Muscle layer of duodenum (tissue), 2 donors: ENCODE measurements around the gene SMTN.

Experiments
- H3K27ac ChIP-seq: one replicate; pipeline ENCODE4 v1.7.0; 2013; ENCODE audit warnings: mild to moderate bottlenecking, low read length
- H3K27me3 ChIP-seq: one replicate; pipeline ENCODE4 v1.7.0; 2013; ENCODE audit warnings: low read depth, mild to moderate bottlenecking, control low read depth, low read length
- H3K36me3 ChIP-seq, 2 donors: one replicate each; pipeline ENCODE4 v1.7.0; 2013; ENCODE audit warnings: low read length in 2 of 2, control low read depth in 1 of 2, mild to moderate bottlenecking in 1 of 2; ENCODE audit not compliant: insufficient read depth in 2 of 2, control insufficient read depth in 1 of 2
- H3K4me1 ChIP-seq, 2 donors: one replicate each; pipeline ENCODE4 v1.7.0; 2013; ENCODE audit warnings: low read length in 2 of 2, mild to moderate bottlenecking in 2 of 2, control low read depth in 1 of 2, moderate library complexity in 1 of 2; ENCODE audit not compliant: insufficient read depth in 2 of 2, control insufficient read depth in 1 of 2
- H3K4me3 ChIP-seq, 2 donors: one replicate each; pipeline ENCODE4 v1.7.0; 2013; ENCODE audit warnings: low read length in 2 of 2, low read depth in 1 of 2, mild to moderate bottlenecking in 1 of 2
- H3K9me3 ChIP-seq, 2 donors: one replicate each; pipeline ENCODE4 v1.7.0; 2013; ENCODE audit warnings: low read length in 2 of 2, control low read depth in 1 of 2, mild to moderate bottlenecking in 1 of 2; ENCODE audit not compliant: control insufficient read depth in 1 of 2
- donor health status: healthy.

The SMTN gene

DNA sequence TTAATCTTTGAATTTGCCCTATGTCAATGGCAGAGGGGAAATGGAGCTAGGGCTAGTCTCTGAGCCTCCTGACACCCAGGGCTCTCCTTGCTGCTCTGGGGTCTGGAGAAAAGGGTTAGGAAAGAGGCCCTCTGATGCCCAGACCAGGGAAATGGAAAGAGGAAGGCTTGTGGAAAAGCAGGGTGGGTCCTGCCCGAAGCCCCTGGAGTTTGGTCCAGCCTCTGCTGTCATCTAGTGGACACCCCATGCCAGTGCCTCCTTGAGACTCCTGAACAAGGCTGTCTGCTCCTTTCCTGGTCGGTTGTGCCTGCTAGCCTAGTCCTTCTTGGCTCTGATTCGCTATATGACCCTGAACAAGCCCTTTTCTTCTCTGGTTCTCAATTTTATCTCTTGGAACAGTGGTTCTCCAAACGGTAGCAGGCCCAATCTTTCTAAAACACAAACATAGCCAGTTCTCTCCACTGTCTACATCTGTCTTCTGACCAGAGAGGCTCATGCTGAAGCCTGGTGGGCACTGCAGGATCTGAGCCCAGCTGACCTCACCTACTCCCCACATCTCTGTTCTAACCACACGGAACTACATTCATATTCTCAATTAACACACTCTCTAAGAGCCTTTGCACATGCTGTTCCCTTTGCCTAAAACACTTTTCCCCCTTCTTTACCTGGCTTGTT is 68.0 kb downstream of the SMTN start:
- Histone ChIP-seq H3K27ac (peak overlapping the region; percentile 14), H3K4me3 (no peak overlapping the region), H3K4me1 (peaks cover 0 to 7% of the 10 kb centered on the region in 2 donors), H3K27me3 (no peaks in the 10 kb centered on the region), H3K36me3 (no peaks in the 10 kb centered on the region), H3K9me3 (no peaks in the 10 kb centered on the region)

DNA sequence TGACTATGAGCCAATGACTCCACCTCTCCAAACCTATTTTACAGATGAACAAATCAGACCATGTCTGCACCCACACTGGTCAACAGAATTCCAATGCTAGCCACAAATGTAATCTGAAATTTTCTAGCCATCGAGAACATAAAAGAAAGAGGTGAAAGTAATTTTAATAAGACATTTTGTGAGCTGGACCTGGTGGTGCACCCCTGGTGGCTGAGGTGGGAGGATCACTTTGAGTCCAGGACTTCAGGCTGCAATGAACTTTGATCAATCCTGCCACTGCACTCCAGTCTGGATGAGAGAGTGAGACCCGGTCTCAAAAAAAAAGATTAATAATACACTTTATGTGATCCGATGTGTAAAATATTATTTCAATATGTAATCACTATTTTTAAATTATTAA is 69.5 kb downstream of the SMTN start:
- peaks cover 7% of the 10 kb centered on the region in 2 donors for H3K4me1 ChIP-seq
- H3K9me3 ChIP-seq, result no peaks in the 10 kb centered on the region
- H3K36me3 ChIP-seq, result no peaks in the 10 kb centered on the region
- H3K4me3 ChIP-seq, result no peak overlapping the region
- H3K27me3 ChIP-seq, result no peaks in the 10 kb centered on the region
- no peak overlapping the region for H3K27ac ChIP-seq

DNA sequence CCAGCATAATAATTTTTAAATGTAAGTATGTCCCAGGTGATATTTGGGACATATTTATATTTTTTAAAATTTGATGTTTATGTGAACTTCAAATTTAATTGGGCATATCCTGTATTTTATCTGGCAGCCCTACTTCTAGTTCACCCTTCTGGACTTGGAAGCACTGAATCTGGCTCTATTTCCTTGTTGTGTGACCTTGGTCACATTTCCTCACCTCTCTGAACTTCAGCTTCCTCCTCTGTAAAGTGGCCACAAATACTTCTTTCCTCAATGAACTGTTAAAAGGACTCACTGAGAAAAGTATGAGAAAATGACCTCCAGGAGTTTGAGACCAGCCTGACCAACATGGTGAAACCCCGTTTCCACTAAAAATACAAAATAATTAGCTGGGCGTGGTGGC is 70.8 kb downstream of the SMTN start:
- Histone ChIP-seq H3K4me3 (no peak overlapping the region), H3K27me3 (no peaks in the 10 kb centered on the region), H3K36me3 (no peaks in the 10 kb centered on the region), H3K4me1 (peaks cover 7 to 13% of the 10 kb centered on the region in 2 donors), H3K27ac (no peak overlapping the region), H3K9me3 (no peaks in the 10 kb centered on the region)

DNA sequence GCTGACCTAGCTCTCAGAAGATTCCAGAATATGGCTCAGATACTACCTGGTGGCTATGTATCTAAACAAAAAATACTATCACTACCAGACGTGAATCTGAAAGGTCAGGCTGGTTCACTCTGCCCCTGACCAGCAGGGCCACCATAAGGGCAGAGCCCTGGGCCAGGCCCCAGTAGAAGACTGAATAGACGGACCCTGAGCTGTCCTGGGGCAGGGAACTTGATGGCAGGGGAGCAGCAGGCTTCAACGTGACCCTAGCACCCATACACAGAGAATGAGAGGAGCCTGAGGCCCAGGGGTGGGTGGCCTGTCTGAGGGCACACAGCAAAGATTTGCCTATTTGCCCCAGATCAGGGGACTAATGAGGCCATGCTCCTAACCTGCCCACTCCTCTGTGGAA is 72.2 kb downstream of the SMTN start:
- Histone ChIP-seq H3K27ac (no peak overlapping the region), H3K27me3 (no peaks in the 10 kb centered on the region), H3K4me1 (peaks cover 7 to 13% of the 10 kb centered on the region in 2 donors), H3K9me3 (no peaks in the 10 kb centered on the region), H3K36me3 (no peaks in the 10 kb centered on the region), H3K4me3 (no peak overlapping the region)
